ENCODE measurements around the gene MCHR2. TPM values are rescaled to one million over a fixed set of nuclear protein-coding genes. Genes with fewer than 3 reads are reported as not detected.

The MCHR2 gene
- total RNA-seq, 1 donor from 2014 or later, result not detected

DNA sequence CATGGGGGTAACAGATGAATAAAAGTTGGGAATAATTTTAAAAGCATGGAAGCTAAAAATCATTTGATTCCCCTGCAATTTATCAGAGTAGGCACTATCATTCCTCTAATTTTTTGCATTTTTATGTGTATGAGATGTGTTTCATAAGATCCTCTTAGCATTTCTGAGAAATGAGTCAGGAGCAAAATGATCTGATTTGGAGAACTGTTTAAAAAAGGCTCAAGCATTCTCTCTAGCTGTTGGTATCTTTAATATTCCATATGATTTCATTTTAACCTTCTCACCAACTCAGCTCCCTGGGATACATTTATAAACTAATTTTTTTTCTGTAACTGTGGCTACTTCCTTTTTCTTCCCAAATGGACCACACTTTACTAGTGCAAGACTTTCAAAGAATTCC, 60.9 kb downstream of the MCHR2 start:
- ATAC-seq, result no peak

DNA sequence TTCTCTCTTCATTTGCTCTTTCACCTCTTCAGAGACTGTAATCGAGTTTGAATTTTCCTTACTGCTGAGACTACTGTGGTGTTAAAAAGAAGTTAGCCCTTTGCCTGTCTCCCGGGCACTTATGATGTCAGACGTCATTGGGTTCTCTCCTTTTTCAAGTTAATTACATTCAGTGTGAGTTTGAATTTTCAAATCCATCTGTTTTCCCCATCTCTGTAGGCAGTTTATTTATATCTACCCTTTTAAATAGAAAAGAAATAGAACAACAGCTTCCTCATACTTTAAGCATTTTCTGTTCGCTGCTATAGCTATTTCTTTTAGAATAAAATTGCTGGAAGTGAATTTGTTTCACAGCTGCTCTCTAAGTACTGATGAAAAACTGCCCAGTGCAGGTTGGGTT, 81.4 kb downstream of the MCHR2 start:
- intact Hi-C loops (cut with DNase I), result no loop called here

More for the DNA sequence above, 60.9 kb downstream of the MCHR2 start:
- intact Hi-C loops (cut with DNase I), result no loop called here
- no peak for DNase-seq (ENCODE audit: missing footprints)

DNA sequence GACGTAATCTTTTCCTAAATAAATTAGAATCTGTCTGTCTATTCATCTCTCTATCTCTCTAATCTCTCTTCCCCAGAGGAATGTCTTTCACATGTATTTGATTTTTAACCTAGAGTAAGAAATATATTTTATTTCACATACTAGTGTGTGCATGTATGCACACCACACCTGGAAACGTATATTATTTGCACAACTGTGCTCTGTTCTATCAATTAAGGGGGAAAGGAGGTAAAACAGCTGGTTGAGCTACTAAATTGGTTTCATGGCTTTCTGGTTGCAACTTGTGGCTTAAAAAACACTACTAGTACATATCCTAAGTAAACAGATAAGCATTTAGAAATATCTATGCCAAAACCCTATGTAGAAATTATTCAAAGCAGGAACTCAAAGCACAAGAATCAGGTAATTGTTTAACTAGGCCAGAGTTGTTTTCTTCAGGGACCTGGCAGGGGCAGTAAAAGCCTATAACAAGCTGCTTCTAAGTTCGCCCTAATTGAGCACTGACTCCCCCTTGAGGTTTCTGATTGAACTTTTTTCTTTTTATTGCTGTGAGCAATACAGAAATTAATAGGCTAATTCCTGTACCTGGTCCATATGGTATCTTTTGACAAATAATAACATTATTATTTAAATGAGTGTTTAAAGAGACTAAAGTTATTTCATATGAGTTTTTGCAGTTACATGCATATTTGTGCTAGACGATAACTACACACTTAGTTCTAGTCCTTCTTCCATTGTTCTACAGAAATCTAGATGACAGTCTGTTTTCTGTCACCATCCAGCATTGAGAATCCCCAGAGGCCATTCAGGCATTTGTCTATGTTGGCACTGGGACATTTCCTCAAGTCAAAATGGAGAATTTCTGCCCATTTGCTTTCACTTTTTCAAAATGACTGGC, 88.6 kb downstream of the MCHR2 start:
- DNase-seq (ENCODE audit: missing footprints) (no peak), ATAC-seq (no peak)
- intact Hi-C loops (cut with DNase I), result no loop called here

More for the DNA sequence above, 81.4 kb downstream of the MCHR2 start:
- ATAC-seq, result no peak
- no peak for DNase-seq (ENCODE audit: missing footprints)

DNA sequence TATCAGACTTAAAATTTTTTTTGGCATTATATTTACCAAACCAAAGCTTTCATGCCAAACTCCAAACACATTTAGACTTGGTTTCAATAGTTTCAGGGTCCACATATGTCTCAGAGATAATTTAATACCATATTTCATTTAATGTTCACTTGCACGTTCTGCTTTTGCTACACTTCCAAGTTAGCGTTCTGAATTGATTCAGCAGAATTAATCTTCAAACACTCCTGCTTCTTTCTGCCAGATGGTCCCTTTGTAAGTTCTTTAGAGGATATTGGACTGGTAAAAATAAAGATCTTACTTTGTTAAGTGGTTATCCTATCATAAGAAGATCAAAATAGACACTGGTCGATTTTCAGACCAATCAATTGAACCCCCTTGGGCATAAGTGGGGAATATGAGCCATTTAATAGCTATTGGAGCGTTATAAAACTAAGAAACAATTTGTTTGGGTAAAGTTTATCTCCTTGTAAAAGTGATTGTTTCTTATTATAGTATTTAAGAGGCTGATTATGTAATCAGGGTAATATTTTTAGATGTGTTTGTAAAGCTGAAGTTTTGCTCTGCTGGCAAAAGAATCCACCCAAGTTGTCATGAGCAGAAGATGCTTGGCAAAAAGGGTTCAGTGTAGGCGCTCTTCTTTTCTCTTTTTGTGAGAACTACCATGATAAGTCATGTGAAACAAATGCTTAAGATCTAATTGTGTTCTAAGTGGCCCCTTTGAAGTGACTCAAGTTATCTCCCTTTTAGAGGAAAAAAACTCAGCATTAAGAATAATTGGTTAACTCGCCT, 92.2 kb downstream of the MCHR2 start:
- ATAC-seq (no peak), DNase-seq (ENCODE audit: missing footprints) (no peak)
- intact Hi-C loops (cut with DNase I), result no loop called here

DNA sequence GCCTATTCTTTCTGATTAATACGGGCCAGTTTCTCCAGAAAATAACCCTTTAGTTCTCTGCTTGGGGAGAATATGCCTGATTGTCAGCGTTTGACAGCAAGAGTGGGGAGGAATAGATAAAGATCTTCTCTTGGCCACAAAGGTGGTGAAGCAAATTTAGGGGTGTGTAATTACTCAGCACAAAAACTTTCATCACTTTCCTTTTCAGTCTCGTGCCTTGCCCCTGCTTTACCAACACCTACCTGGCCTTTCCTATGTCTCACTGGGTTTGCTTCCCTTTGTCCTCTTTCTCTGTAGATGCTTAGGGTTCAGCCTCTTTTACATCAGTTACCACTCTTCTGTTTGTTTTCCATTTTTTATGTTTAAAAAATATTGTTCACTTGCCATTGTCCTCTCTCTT, 99.2 kb downstream of the MCHR2 start:
- DNase-seq (ENCODE audit: missing footprints) (no peak), ATAC-seq (no peak)
- intact Hi-C loops (cut with DNase I), result no loop called here

DNA sequence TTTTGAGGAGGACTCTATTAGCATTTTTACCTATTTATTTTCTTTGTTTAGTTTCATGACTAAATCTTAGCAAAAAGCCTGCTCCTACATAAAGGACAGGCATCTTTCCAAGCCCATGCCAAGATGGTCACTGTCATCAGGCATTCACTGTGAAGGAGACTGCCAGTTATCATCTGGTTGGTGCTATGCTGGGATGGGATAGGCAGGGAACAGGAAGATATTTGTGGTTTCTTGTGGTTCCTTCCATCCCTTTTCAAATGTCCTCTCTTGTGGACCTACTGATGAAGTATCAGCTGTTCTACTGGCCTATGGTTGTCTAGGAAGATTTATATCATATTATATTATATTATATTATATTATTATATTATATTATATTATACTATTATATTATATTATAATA, 107.0 kb downstream of the MCHR2 start:
- ATAC-seq (no peak), DNase-seq (ENCODE audit: missing footprints) (no peak)
- intact Hi-C loops (cut with DNase I), result no loop called here

DNA sequence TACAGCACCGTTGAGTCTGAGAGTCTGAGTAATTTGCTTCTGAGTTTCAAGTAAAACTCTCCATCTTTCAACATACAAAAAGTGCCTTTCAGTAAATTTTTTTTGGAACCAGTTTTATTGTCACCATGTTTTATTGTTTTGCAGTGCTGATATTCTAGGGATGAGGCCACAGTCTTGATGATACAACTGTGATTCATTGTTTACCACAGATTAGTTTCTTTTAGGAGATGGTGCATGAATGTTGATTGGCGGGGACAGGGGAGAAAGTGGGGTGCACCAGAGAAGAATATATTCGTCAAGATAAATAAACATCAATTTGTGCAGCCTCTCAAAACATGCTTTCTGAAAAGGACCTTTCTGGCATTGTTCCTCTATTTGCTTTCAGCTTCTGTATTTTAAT, 109.0 kb downstream of the MCHR2 start:
- no peak for DNase-seq (ENCODE audit: missing footprints)
- intact Hi-C loops (cut with DNase I), result no loop called here
- no peak for ATAC-seq

DNA sequence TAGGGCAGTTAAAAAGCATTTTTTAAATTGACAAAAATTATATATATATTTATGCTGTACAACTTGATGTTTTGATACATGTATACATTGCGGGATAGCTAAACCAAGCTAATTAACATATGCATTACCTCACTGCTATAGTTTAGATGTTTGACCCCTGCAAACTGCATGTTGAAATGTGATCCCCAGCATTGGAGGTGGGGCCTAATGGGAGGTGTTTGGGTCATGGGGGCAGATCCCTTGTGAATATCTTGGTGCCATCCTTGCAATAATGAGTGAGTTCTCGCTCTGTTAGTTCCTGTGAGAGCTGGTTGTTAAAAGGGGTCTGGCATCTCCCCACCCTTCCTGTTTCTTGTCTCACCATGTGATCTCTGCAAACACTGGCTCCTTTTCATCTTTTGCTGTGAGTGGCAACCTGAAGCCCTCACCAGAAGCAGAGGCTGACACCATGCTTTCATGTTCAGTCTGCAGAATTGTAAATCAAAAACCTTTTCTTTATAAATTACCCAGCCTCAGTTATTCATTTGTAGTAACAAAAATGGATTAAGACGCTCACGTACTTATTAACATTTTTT, 111.8 kb downstream of the MCHR2 start:
- ATAC-seq, result no peak
- intact Hi-C loops (cut with DNase I), result no loop called here
- DNase-seq (ENCODE audit: missing footprints), result no peak

DNA sequence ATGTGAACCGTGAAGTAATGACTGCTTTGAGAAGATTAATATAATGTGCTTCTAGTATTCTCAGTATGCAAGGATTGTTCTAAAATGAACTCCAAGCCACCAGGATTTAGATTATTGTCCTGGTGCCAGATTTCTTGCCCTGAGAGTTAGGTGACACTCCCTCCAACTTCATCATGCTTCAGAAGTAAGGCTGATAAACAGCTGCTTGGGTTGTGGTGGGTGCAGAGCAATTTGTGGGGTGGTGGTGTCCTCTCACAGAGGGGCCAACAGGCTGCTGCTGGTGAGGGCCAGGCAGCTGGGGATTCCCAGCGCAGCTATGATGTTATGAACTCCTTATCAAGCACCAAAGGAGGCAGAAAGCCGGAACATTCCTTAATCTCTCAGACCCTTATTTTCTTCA, 114.6 kb downstream of the MCHR2 start:
- intact Hi-C loops (cut with DNase I), result no loop called here
- DNase-seq (ENCODE audit: missing footprints), result no peak
- ATAC-seq, result no peak

DNA sequence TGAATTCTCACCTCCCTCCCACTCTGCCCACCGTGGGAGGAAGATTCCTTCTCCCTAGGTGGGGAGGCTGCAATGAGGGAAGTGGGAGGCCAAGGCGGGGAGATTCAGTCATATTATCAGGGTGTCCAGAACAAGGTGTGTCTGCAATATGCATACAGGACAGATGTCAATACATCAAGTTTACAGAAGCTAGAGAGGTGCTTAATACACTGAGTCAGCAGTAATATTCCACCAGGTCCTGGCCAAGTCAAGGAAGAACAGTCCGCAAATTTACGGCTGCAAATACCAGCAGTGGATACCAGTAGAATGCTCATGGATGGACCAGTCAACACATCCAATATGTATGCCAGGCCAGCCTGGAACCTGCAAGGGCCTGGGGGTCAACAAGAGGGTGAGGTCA, 119.0 kb downstream of the MCHR2 start:
- no peak for ATAC-seq
- no peak for DNase-seq (ENCODE audit: missing footprints)
- intact Hi-C loops (cut with DNase I), result no loop called here

DNA sequence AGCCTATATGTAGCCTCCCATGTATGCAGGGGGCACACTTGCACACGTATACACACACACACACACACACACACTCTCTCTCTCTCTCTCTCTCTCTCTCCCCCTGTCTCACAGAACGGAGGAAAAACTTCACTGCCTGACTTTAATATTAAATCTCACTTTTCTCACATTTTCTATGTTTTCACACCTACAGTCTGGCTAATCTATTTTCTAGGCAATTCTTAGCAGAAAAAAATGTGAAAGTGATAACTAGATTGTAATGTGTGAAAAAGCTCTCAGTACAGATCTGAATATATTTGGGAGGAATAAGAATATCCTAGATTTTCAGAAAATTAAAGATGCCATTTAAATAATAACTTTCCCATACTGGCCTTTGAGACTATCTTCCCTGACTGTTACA, 120.9 kb downstream of the MCHR2 start:
- intact Hi-C loops (cut with DNase I), result no loop called here
- DNase-seq (ENCODE audit: missing footprints) (no peak), ATAC-seq (no peak)

DNA sequence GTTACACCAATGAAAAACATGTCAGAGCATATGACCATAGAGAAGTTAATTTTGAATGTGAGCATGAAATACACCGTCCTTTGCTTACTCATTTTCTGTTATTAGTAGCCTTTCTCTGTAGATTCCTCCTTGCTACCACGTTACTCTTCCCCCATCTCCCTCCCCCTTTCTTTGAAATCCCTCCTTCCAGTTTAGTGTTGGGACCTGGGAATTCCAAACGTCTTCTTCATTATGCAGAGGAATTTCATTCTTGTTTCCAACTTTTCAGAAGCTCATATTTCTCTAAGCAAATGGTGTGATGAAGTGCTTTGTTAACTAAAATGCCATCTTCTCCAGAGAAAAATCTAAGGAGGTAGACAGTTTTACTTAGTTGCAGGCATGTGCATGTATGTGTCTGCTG, 122.4 kb downstream of the MCHR2 start:
- ATAC-seq, result no peak
- intact Hi-C loops (cut with DNase I), result no loop called here
- no peak for DNase-seq (ENCODE audit: missing footprints)
